GM21529 (cell line): Measurements from ENCODE around the gene TCP11L2.
"Not testable (repeated sequence)": the region's sequence is repeated elsewhere in the genome, so short reads cannot be mapped to it uniquely, and the experiment has no call there.

Experiments used
- ATAC-seq: cut with Tn5 transposase; IDR thresholded peaks from one replicate; pipeline ENCODE4 v1.9.1; 2021; ENCODE audit not compliant: unreplicated experiment

The TCP11L2 gene

DNA sequence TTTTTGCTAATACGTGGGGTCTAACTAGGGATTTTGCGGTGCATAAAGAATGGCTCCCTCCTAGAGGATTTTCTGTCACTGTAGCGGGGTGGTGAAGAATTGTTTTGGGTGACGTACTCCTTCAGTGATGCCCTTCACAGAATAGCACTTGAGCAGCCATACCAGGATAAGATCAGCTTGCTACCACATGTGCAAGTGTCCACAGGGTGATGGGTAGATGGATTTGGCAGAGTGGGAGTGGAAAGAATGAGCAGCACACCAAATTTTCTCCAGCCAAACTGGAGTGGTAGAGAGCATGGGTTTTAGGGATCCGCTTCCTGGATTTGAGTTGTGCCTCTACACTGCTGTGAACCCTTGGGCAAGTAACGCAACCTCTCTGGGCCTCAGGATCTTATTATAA is 2.3 kb downstream of the TCP11L2 start:
- no peak for ATAC-seq

DNA sequence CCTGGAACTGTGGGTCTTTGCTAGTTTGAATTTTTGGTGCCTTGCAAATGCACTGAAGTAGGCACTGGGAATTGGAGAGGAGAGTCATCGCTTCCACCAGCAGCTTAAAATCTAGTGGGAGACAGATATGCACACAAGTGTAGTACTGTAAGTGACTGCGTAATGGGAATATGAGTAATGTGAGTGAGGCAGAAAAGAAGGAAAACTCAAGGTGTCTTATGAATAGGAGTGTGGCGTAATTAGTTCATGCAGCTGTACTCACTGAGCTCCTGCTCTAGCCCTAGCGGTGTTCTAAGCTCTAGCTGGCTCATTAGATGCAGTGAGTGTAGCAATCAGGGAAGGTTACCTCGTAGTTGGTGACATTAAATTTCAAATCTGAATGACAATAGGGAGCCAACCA is 2.8 kb downstream of the TCP11L2 start:
- ATAC-seq: no peak

DNA sequence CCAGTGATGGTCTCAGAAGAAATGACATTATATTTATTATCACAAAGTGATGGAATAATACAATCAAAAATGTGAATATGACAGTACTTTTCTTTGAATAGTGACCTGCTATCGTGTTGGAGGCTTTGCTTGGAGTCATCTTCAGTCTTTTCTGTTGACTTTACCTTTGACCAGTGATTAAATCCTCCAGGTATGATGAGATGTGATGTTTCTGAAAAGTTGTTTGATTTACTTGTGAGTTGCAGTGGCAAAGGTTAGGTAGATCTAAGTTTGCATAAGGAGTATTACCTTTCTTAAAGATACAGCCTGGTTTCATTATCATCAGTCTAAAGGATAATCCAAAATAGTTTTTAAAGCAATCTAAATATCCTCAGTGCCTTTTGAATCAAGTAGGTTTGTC is 4.6 kb downstream of the TCP11L2 start:
- no peak for ATAC-seq

DNA sequence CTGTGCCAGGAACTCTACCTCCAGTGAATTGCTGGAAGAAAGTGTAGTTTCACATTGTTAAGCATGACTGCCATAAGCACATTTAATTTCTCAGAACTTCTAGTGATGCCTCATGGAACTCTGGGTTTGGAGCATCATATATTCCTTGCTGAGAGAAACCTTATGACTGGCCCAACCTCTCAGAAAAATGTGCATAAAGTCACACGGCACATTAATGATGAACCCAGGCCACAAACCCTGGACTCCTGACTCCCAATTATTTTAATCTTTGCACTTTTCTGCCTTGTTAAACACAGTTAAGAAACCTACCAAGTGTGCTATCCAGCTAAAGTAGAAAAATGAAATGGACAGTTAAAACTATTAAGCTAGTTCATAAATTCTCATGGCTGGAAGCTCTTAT is 5.6 kb downstream of the TCP11L2 start:
- no peak for ATAC-seq

- no peak for ATAC-seq
Observed at GRCh38 chr12:106308611-106309010, 6.1 kb downstream of the TCP11L2 start.

GRCh38 chr12:106309671-106310505 is 7.4 kb downstream of the TCP11L2 start:
- no peak for ATAC-seq

- no peak for ATAC-seq
Observed at GRCh38 chr12:106310687-106311086, 8.2 kb downstream of the TCP11L2 start.

DNA sequence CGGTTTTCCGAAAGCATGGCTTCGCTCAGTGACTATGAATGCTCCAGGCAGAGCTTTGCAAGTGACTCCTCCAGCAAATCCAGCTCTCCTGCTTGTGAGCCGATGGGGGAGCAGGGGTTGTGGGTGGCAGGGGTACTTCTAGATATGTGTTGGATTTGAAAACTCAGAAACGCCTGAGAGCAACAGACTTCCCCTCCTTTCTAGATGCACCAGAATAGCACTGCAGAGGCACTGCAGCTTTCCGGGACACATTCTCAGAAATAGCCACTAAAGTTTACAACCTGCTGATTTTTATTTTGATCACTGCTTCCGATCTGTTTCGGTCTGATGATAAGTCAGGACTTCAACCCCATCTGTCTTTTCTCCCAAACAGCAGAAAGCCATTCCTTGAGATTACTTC is 8.6 kb downstream of the TCP11L2 start:
- no peak for ATAC-seq

- not testable (repeated sequence) for ATAC-seq
Observed at GRCh38 chr12:106313413-106313812, 10.9 kb downstream of the TCP11L2 start.

DNA sequence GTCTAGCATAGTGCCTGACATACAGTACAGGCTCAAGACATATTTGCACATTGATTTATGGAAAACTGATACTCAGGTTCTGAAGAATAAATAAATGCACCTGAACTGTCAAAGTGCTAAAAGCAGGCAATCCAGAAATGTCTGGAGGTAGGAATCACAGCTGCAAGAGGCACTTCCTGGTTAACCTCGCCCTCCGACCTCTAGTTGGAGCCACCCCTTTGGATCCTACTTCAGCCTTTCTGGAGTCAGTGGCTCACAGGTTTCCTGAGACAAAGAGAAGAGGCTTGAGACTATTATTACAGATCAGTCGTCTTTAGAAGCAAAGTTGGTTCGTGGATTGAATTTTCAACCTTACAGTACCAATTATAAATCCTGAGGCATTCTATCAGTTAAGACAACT is 13.0 kb downstream of the TCP11L2 start:
- no peak for ATAC-seq

DNA sequence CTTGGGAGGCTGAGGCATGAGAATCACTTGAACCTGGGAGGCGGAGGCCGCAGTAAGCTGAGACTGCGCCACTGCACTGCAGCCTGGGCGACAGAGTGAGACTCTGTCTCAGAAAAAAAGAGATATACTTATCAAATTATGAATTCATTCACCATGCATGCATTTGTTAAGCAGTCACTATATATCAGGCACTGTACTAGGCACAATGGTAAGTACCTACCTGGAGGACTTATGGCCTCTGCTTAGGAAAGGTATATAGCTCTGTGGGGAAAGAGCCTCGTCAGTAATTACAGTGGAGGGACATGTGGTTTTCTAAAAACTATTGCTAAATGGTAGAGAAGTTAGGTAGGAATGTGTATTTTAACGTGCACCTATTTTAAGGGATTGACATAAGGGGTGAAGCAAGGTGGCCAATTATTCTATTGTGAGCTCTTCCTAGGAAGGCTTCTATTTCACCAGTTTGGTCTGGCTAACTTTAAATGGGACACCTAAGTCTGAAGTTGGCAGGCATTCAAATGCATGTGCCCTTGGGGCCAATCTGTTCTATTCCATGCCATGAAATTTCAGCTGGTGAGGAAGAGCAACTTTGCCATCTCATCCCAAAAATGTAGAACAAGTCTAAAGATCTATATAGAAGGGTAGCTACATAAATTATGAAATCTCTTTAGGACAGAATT is 15.0 kb downstream of the TCP11L2 start:
- no peak for ATAC-seq

GRCh38 chr12:106321139-106321850 is 18.8 kb downstream of the TCP11L2 start:
- ATAC-seq: no peak

DNA sequence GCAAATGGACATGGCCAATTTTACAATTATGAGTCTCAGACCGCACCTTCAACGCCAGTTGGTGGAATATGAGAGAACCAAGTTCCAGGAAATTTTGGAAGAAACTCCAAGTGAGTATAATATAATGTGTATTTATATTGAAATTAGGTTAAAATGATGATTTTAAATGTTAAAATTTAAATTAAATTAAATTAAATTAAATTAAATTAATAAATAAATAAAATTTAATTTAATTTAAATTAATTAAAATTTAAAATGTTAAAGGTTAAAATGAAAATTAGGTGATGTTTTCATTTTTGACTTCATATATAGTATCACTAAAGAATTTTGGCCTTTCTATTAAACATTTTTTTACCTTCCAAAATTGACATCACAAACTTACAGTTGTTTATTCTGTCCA is 21.0 kb downstream of the TCP11L2 start:
- no peak for ATAC-seq

DNA sequence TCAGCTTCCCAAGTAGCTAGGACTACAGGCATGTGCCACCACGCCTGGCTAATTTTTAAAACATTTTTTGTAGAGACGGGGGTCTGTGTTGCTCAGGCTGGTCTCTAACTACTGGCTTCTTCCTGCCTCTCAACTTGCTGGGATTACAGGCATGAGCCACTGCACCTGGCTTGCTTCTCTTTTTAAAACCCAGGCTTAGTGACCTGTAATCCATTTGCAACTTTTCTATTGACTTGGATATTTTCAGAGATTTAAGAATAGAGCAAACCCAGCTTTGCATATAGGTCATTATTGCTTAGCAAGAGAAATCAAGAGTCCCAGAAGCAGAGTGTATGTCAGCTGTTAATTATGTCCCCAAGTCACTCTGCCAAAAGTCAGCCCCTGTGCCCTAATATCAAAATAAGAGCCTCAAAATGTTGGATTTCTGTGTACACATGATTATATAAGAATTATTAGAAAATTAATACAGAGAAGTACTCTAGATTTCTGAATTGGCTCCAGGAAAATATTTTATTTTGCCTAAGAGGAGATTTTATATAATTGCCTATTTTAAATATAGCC is 24.9 kb downstream of the TCP11L2 start:
- ATAC-seq: no peak

DNA sequence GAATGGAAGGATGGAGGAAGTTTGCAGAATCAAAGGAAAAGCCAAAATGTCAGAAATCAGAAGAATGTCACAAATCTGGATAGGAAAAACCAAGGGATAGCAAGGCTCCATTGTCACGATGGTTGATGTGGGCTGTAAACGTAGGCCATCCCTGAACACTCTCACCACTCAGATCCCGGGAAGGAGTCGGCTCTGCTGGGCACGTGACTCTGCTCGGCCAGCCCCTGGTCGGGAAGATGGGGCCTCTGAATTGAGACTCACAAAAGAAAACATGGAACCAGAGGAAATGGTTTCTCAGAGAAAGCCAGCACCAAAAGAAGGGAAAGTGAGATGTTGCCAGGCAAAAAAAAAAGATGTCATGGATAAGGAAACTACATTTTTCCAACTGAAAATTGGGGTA is 26.2 kb downstream of the TCP11L2 start:
- no peak for ATAC-seq

GRCh38 chr12:106329231-106329982 is 26.9 kb downstream of the TCP11L2 start:
- no peak for ATAC-seq

DNA sequence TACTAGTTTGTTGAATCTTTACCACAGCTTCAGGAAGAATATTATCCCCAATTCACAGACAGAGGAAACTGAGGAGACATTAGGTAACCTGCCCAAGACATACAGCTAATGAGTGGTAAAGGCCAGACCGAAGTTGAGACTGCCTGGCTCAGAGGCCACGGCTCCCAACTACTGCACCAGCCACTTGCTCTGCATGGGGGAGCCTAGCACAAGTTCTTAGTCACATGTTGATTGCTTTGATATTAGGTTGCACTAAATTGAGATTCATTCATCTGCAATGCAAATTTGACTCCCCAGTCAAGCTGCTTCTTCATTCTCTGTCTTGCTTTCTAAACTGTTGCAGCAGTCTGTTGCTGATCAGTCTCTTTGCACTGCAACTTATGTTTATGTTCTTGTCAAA is 29.1 kb downstream of the TCP11L2 start:
- ATAC-seq: no peak

DNA sequence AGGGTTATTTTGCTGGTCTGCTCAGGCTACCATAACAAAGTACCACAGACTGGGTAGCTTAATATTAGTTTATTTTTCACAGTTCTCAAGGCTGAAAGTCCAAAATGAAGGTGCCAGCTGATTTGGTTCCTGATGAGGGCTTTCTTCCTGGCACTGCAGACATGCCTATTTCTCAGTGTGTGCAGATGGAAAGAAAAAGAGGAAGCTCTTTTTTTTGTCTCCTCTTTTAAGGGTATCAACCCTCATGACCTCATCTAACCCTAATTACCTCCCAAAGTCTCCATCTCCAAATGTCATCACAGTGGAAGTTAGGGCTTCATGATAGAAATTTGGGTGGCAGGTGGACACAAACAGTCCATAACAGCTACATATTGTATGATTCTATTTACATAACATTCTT is 30.0 kb downstream of the TCP11L2 start:
- no peak for ATAC-seq

DNA sequence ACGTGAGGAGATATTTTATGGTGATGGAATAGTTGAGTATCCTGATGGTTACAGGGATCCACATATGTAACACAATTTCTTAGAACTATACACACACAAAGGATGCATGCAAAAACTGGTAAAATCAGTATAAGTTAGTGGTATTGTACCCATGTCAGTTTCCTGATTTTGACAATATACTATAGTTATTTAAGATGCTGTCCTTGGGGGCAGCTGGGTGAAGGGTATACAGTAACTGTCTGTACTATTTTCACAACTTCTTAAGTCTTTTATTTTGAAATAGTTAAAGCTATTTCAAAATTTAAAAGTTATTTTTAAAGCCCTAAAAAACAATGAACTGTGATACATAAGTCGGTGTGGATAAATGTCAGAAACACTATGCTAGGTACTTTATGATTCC is 30.5 kb downstream of the TCP11L2 start:
- ATAC-seq: no peak

DNA sequence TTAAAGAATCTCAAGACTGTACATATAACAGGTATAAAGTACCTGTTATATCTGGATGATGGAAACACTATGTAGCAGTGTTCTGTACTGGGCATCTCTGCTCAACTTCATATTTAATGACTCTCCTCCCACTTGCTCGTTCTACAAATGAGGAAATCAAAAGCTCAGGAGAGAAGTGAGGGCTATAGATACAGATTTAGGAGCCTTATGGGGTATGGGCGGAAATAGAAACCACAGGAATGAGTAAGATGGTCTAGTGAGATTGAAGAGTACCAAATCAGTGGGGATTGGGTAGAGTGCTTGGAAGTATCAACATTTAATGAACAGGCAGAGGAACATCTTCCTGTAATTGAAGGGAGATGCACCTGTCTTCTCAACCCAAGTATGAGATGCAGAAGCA is 31.2 kb downstream of the TCP11L2 start:
- ATAC-seq: no peak
